IPS-NIHi7 (cell line): Measurements from ENCODE around the gene RSAD1.

ENCODE experiments used
- DNase-seq: peaks from one replicate; pipeline ENCODE4 v3.0.0; 2012; ENCODE audit warnings: mixed read lengths; ENCODE audit errors: extremely low spot score

Gene RSAD1

DNA sequence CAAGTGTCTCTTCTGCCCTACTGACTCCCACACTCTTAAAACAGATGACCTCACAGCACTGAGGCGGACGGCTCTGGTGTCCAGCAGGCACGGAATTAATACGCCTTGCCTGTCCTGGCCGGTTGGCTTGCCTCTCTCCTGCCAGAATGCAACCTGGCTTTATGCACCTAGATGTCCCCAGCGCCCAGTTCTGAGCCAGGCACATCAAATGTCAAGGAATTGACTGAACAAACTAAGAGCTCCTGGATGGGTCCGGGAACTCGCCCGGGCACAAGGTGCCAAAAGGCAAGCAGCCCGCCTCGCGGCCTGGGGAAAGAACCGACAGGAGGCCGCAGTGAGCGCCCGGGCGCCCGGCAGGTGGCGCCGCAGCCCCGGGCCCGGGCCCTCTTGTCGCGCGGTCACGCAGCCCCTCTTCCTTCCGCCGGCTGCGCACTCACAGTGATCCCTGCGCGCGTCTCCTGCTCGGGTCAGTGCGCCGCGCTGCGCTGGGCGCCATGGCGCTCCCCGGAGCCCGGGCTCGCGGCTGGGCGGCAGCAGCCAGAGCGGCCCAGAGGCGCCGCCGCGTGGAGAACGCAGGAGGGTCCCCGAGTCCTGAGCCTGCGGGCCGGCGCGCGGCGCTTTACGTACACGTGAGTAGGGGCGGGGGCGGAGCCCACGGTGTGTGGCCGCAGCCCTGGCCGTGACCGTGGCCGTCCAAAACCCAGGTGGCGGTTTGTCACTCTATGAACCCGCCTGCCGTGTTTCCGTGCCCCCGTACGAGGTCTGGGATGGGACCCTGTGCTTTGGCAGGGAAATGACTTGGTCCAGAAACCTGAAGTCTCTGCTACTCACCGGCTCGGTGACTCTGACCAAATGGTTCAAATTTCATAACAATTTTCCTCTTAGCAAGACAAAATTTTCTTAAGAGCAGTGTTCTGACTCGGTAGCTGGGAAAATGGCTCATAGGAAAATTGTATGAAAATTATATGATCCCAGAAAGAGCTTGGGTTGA, at the start of gene RSAD1:
Gene RSAD1, plus strand, starts transcription at position 470 of the 991 bp plus-strand sequence. Its CDS starts 25 bp downstream, at position 495.
- DNase-seq = peak; percentile 91

DNA sequence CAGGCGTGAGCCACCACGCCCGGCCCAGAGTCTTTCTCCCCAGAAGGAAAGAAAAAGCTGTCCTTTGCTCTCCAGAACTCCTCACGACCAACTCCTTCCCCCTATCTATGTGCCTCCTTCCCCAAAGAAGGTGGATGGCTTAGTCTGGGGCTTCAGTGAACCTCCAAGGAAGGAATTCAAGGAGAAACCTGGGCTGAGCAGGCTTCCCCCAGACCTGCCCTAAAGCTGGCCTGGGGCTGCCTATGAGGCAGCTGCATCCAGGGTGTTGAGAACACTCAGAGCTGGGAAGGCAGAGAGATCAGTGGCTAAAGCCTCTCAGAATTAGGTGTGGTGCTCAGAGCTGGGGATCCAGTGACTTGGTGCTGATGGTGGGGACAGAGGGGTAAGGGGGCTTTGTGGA, 48.9 kb upstream of the RSAD1 start:
- DNase-seq = no peak

DNA sequence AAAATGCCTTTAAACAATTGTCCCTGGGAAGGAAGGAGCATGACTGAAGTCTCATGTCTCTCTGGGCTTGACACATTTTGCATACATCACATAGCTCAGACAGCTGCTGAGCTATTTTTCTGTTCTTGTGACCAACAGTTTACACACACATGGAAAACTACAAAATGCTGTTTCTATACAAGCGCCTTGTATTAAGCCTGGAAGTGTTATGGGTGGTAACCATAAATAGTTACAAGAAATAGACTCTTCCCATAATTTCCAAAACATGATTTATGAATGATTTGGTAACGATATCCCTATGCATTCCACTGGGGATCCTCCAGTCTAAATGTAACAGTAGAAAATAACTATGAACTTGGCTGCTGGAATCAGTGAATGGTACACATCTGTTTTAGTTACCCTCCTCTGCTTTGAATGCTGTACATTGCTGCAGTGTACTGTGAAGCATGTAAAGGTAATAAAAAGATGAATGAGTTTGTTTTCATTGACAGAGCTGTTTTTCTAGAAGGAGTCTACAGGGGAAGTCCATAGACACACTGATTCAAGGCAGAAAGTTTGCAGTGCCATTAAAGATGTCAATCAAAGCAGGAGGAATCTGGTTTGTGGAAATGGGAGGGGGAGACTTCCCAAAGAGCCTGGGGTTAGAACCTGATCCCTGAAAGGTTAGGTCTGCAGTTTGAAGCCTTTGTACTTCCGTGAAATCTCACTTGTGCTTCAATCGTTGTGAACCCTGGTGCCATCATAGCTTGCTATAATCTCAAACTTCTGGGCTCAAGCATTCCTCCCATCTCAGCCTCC, 47.6 kb upstream of the RSAD1 start:
- no peak for DNase-seq

DNA sequence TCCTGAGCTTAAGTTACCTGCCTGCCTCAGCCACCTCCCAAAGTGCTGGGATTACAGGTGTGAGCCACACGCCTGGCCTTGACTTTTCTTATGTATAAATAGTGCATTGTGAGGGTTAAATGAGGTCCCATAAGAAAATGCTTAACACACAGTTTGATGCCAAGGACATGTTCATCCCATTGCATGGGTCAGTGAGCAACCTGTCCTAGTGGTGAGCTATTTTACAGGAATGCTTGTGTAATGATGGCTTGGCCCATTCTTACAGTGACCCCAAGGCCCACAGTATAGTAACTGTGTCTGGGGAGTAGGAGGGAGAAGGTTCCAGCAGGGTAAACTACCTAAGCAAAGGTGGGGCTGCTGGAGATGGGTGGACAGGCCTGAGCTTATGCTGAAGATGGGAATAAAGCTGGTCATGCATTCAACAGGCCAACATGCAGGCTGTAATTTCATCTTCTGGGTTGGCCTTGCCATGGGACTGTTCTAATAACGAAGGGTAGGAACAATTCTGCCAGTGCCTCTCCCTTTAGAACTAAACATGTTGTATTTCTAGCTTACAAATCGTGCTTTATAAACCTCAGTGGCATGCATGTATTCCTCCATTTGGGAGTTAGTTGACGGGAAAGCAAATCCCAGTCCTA, 46.4 kb upstream of the RSAD1 start:
- DNase-seq = no peak

DNA sequence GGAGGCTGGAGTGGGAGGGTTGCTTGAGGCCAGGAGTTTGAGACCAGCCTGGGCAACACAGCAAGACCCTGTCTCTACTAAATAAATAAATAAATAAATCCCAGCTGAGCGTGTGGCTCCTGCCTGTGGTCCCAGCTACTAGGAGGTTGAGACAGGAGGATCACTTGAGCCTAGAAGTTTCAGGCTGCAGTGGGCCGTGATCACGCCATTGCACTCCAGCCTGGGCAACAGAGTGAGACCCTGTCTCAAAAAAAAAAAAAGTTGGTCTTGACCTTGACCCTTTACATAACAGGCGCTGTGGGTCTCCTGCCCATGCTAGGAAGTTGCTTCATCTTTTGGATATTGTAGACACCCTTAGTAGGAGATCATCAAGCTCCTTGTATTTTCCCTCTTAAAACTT, 41.3 kb upstream of the RSAD1 start:
- DNase-seq = no peak

DNA sequence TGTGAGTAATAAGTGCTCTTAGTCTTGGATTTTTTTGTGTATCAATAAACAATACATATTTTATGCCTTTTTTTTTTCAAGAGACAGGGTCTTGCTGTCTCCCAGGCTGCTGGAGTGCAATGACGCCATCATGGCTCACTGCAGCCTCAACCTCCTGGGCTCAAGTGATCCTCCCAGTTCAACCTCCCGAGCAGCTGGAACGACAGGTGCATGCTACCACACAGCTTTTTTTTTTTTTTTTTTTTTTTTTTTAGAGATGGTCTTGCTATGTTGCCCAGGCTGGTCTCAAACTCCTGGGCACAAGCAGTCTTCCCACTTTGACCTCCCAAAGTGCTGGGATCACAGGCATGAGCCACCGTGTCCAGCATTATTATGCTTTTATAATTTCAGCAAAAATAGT, 39.7 kb upstream of the RSAD1 start:
- no peak for DNase-seq

DNA sequence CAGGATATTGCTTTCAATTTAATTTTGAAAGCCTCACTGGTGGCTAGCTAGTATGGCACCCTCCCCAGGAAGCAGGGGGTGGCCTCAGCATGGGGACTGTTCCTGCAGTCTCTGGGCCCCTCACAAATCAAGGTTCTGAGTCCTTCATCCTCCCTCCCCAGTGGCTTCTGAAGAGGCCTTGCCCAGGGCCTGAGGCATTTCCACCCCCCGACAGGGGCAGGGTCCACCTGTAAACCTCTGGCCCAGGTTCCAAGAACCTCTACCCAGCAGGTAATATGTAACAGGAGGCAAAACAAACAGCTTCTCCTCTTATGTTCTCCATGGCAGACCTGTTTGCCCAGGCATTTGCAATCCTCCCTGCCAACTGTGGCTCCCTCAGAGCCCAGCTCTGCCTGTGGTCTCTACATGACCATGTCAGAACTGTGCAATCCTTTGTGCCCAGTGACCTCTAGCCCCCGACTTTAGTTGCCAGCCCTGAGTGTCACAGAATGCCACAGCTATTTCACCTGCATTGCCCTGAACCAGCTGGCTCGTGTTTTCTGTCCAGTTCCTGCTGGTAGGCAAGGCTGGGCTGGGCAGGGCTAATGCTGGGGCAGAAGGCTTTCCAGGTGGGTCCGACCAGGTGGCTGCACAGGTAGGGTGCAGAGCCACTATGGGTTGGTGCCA, 38.4 kb upstream of the RSAD1 start:
- no peak for DNase-seq

DNA sequence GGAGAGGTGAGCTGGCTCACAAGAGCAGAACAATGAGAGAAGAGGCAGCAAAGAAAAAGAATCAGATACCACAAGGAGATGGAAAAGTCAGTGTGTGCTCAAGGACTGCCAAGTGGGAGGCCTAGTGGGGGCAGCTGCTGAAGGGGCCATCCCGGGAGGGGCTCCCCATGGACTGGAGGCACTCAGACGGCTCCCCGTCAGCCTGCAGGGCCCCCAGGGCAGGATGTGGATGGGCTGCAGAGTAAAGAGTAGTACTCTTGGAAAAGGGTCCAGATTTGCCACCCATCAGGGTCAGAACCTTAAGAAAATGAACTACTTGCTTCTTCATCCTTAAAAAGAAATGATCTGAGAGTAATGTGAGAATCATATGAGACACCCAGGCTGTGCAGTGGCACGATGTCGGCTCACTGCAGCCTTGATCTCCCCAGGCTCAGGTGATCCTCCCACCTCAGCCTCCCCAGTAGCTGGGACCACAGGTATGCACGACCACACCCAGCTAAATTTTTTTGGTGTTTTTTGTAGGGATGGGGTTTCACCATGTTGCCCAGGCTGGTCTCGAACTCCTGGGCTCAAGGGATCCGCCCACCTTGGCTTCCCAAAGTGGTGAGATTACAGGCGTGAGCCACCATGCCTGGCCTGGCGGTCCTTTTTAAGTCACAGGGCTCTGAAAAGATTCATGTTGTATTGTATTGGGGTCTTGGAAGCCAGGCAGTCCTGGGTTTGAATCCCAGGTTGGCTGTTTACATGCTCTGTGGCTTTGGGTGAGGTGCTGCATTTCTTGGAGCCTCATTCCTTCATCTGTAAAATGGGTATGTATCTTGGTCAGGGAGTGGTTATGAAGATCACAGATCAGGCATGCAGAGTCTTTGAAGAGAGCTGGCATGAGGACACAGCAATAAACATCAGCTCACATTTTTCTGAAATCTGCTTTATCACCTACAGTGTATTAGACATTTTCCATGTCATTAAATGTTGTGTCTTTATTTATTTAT, 37.5 kb upstream of the RSAD1 start:
- no peak for DNase-seq

DNA sequence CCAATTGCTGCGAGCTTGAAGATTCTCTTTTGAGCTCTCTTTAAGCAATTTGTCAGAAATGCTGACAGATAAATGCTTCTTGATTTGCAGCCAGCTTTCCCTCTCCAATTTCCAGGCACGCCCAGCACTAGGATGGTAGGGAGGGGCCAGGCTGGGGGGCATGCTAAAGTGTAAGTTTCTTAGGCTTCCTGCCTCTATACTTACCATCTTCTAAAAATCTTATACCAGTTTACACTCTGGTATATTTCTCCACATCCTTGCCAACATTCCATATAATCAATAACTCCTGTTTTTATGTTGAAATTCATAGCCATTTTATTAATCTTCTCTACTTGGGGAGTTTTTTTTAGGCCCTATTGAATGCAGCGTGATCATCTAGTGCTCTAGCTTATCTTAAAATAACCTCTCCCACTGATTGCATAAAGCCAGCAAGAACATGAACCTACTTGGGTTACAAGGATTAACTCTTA, 35.1 kb upstream of the RSAD1 start:
- no peak for DNase-seq

DNA sequence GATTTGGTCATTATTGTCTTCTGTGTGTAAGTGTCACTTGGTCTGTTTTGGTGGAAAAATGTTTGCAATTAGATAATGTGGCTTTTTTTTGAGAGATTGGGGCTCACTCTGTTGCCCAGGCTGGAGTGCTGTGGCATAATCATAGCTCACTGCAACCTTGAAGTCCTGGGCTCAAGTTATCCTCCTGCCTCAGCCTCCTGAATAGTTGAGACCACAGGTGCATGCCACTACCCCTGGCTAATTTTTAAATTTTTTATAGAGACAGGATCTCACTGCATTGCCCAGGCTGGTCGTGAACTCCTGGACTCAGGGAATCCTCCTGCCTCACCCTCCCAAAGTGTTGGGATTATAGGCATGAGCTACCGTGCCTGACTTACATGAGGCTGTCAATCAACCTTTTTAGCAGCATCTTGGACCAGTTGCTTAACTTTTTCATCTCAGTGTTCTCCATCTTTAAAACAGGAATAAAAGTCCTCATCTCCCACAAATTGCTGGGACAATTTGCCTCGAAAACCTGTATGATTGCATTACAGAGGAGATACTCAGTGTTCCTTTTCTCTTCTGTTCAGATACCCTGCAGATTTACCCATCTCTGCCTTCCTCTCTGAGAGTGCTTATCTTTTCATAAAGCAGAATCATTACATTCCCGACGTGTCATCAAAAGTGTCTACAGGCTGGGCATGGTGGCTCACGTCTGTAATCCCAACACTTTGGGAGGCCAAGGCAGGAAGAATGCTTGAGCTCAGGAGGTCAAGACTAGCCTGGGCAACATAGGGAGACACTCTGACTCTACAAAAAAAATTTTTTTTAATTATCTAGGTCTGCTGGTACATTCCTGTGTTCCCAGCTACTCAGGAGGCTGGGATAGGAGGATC, 33.6 kb upstream of the RSAD1 start:
- DNase-seq = no peak

DNA sequence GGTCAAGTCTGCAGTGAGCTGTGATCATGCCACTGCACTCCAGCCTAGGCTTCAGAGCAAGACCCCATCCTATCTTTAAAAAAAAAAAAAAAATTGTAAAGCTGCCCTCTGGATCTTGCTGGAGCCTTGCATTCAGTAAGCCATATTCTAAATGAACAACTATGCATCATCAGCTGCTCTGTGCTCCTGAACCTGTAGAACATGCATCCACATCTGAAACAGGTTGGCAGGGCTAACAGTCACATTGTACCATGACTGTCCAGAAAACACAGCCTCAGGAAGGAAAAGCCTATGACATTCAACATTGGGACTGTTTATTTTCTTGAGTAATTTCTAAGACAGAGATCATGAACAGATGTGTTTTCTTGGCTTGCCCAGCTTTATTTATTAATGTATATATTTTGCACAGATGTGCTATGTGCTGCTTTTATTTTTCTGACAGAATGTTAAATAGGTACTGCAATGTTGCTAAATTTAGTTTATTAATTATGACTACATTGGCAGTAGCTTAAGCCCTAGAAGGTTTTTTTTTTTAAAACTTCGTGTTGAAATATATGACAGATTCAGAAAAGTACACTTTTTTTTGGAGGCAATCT, 32.8 kb upstream of the RSAD1 start:
- DNase-seq = no peak

DNA sequence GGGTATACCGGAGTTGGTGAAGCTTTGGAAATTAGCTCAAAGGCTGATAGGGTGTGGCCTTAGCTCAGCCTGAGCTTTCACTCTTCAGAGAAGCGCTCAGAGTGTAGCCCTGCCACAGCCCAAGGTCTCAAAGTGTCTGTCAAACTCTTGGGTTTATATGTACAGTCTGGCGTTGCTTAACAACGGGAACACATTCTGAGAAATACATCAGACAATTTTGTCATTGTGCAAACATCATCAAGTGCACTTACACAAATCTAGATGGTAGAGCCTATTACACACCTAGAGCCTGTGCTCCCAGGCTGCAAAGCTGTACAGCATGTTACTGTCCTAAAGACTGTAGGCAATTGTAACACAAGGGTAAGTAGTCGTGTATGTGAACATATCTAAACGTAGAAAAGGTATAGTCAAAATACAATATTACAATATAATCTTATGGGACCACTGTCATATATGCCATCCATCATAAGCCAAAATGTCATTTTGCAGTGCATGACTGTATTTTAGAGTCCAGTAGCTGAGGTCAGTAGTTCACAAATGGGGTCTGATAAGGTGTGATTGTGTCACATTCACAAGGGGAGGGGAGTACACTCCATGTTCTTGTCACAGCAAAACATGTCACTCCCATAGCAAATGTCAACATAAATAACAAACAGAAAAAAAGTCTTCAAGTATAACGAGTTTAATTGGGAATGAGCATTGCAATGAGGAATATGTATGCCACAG, 30.6 kb upstream of the RSAD1 start:
- no peak for DNase-seq

DNA sequence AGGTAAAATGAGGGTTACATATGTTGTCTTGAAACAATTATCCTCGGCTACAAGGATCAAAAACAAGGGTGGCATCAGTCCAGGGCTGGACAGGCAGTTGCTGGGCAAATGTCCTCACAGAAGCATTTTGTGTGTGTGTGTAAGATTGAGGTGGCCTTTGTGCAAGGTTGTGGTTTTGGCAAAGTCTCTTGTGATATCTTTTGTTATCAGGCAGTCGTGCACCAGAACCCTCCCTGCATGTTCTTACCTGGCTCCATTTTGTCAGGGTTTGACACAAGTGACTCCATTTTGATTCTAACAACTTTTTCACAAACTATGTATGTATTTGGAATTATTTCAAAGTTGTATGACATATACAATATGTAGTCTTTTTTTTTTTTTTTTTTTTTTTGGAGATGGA, 30.0 kb upstream of the RSAD1 start:
- no peak for DNase-seq

DNA sequence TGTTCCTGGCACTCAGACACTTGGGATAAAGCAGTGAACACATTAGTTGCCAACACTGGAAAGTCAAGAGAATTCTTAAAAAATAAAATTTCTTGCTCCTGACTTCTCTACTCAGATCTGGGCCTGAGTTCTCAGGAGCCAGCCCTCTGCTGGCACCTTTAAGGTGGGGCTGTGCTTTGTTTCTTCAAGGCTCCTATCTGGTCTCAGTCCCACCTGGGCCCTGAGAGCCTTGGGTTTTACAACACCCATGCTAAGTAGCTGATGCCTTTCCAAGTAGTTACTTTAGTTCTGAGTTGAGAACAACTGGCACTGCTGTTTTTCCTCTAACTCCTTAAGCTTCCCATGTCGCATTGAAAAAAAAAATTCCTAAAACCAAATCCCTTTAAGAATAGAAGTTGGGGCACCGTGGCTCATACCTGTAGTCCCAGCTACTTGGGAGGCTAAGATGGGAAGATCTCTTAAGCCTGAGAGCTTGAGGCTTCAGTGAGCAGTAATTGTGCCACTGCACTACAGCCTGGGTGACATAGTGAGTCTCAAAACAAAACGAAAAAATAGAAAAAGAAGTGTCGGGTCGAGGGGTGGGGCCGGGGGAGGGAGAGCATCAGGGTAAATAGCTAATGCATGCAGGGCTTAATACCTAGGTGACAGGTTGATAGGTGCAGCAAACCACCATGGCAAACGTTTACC, 26.6 kb upstream of the RSAD1 start:
- DNase-seq = no peak

DNA sequence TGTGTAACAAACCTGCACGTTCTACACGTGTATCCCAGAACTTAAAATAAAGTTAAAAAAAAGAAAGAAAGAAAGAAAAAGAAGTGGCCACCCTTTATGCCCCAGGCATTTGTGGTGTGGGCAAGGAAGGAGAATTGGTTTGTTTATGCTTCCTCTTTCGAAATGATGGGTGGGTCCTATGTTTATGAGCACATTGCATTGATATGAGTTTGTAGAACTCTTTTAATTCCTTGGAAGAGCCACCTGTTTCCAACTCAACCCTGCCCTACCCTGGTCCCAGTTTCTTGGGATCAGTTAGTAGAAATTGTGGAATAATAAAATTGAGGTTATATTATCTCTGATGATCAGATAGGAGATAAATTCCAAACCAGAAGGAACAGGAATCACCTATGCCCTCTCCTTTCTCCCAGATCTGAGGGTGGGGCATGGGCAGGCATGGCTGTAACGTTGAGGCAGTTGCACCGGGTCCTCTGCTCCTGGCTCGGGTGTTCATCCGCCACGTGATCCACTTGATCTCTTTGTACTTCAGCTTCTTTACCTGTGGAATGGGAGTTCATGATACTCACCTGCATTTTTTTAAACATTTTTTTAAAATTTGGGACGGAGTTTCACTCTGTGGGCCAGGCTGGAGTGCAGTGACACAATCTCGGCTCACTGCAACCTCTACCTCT, 25.9 kb upstream of the RSAD1 start:
- DNase-seq = no peak

DNA sequence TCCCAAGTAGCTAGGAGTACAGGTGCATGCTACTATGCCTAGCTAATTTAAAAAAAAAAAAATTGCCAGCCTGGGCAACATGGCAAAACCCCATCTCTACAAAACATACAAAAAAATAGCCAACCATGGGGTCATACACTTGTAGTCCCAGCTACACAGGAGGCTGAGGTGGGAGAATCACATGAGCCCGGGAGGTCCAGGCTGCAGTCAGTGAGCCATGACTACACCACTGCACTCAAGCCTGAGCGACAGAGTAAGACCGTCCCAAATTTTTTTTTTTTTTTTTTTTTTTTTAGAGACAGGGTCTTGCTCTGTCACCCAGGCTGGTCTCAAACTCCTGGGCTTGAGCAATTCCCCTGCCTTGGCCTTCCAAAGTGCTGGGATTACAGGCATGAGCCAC, 24.8 kb upstream of the RSAD1 start:
- no peak for DNase-seq

DNA sequence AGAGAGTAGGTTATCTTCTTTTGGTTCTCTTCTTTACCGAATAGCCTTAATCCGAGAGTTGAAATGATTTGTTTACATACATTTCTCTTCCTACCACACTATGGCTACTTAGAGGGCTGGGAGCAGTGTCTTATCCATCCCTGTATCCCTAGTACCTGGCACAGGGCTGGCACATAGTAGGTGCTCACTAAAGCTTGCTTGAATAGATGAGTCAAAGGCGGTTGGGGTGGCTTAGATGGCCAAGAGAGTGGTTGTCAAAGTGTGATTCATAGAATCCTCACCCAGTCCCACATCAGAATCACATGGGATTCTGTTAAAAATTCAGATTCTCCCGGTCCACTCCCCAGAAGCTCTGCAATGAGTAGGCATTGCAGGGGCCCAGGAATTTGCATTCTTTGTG, 21.0 kb upstream of the RSAD1 start:
- no peak for DNase-seq
